Upper lobe of right lung (tissue), 1 donor: ENCODE measurements around the gene NOXRED1. TPM values are rescaled to one million over a fixed set of nuclear protein-coding genes. Genes with fewer than 3 reads are reported as not detected.
"Not testable (repeated sequence)": the region's sequence is repeated elsewhere in the genome, so short reads cannot be mapped to it uniquely, and the experiment has no call there.

Experiments
- ATAC-seq: fragments of 200-7000 bp; cut with Tn5 transposase; one replicate; pipeline ENCODE4 v1.9.1; 2020; ENCODE audit warnings: mild to moderate bottlenecking, moderate library complexity
- DNase-seq: peaks from one replicate; pipeline ENCODE4 v3.0.0-alpha.2; 2020
- H3K27ac ChIP-seq: fragments of 200-600 bp; one replicate; pipeline ENCODE4 v1.8.0; 2022
- H3K27me3 ChIP-seq: fragments of 200-600 bp; one replicate; pipeline ENCODE4 v1.8.0; 2022; ENCODE audit warnings: mild to moderate bottlenecking
- H3K36me3 ChIP-seq: fragments of 200-600 bp; one replicate; pipeline ENCODE4 v1.8.0; 2022
- H3K4me1 ChIP-seq: fragments of 200-600 bp; one replicate; pipeline ENCODE4 v1.8.0; 2022
- H3K4me3 ChIP-seq: fragments of 200-600 bp; one replicate; pipeline ENCODE4 v1.8.0; 2022; ENCODE audit warnings: mild to moderate bottlenecking
- H3K9me3 ChIP-seq: fragments of 200-600 bp; one replicate; pipeline ENCODE4 v1.8.0; 2022
- intact Hi-C: fragments of 100-400 bp; cut with DNase I; formaldehyde crosslinking; loops from one replicate; pipeline ENCODE4 v1.11.0; 2022
- total RNA-seq: library from RNA; stranded (reverse); fragmentation: NEBNext Ultra II Directional; extraction: Animal tissue kit (Norgen Biotek cat#: 25700); gene quantifications from one replicate; pipeline ENCODE4 v1.2.1, GENCODE V29; 2021
- TF ChIP-seq, protein P1 (sequence below): fragments of 200-600 bp; IDR thresholded peaks from one replicate; pipeline ENCODE4 v1.8.0; 2022; ENCODE audit warnings: antibody characterized with exemption
- donor health status: DM: no; HTN: yes; CAD: no; lungs with severe emphysema.

The NOXRED1 gene
- total RNA-seq, 1 donor from 2014 or later, result 0.55 TPM

- ATAC-seq (no peak), DNase-seq (no peak)
- Histone ChIP-seq H3K4me3 (no peak overlapping the region), H3K4me1 (no peaks in the 10 kb centered on the region), H3K27me3 (no peaks in the 10 kb centered on the region), H3K27ac (no peak overlapping the region), H3K36me3 (peaks cover 36% of the 10 kb centered on the region), H3K9me3 (peaks cover 7% of the 10 kb centered on the region)
- intact Hi-C loops, result no loop called here
- TF ChIP-seq, protein P1, sequence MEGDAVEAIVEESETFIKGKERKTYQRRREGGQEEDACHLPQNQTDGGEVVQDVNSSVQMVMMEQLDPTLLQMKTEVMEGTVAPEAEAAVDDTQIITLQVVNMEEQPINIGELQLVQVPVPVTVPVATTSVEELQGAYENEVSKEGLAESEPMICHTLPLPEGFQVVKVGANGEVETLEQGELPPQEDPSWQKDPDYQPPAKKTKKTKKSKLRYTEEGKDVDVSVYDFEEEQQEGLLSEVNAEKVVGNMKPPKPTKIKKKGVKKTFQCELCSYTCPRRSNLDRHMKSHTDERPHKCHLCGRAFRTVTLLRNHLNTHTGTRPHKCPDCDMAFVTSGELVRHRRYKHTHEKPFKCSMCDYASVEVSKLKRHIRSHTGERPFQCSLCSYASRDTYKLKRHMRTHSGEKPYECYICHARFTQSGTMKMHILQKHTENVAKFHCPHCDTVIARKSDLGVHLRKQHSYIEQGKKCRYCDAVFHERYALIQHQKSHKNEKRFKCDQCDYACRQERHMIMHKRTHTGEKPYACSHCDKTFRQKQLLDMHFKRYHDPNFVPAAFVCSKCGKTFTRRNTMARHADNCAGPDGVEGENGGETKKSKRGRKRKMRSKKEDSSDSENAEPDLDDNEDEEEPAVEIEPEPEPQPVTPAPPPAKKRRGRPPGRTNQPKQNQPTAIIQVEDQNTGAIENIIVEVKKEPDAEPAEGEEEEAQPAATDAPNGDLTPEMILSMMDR, result no peak
Observed at GRCh38 chr14:77421201-77421600, 2.1 kb downstream of the NOXRED1 start.

GRCh38 chr14:77416836-77417235, 6.5 kb downstream of the NOXRED1 start:
- TF ChIP-seq, protein P1, result no peak
- no peak for DNase-seq
- no peak overlapping the region for H3K27ac ChIP-seq
- no peaks in the 10 kb centered on the region for H3K4me1 ChIP-seq
- H3K27me3 ChIP-seq, result no peaks in the 10 kb centered on the region
- intact Hi-C loops, result no loop called here
- peaks cover 7% of the 10 kb centered on the region for H3K9me3 ChIP-seq
- H3K4me3 ChIP-seq, result no peak overlapping the region
- ATAC-seq, result no peak
- H3K36me3 ChIP-seq, result no peaks in the 10 kb centered on the region

GRCh38 chr14:77416098-77416497, 7.2 kb downstream of the NOXRED1 start:
- H3K9me3 ChIP-seq, H3K27me3 ChIP-seq, H3K4me3 ChIP-seq, ATAC-seq, H3K27ac ChIP-seq, DNase-seq, H3K36me3 ChIP-seq, H3K4me1 ChIP-seq, intact Hi-C loops: not testable (repeated sequence)

GRCh38 chr14:77415403-77416030, 7.8 kb downstream of the NOXRED1 start:
- H3K36me3 ChIP-seq, DNase-seq, H3K27ac ChIP-seq, H3K4me3 ChIP-seq, intact Hi-C loops, H3K4me1 ChIP-seq, H3K27me3 ChIP-seq, ATAC-seq, H3K9me3 ChIP-seq: not testable (repeated sequence)

GRCh38 chr14:77409131-77409533, 14.2 kb downstream of the NOXRED1 start:
- Histone ChIP-seq H3K36me3 (no peaks in the 10 kb centered on the region), H3K27ac (no peak overlapping the region), H3K4me3 (no peak overlapping the region), H3K27me3 (no peaks in the 10 kb centered on the region), H3K4me1 (no peaks in the 10 kb centered on the region), H3K9me3 (no peaks in the 10 kb centered on the region)
- TF ChIP-seq, protein P1, result no peak
- DNase-seq, result no peak
- intact Hi-C loops, result no loop called here
- ATAC-seq, result no peak

DNA sequence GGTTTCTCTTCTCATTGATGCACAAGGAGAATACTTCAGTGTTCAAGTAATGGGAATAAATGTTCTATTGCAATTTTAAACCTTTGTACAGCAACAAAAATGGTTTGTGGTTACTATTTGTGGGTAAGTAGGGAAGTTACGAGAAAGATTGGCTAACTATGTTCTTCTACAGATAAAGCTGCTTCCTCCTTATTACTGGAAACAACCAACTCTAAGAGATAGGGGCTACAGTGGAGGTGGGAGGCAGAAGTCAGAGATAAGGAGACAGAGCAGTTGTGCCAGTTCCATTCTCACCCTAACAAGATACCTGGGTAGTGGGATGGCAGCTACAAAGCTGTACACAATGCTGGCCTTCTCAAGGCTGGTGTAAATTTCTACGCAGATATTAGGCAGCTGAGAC, 16.2 kb downstream of the NOXRED1 start:
- Histone ChIP-seq H3K27me3 (no peaks in the 10 kb centered on the region), H3K9me3 (no peaks in the 10 kb centered on the region), H3K4me3 (no peak overlapping the region), H3K4me1 (no peaks in the 10 kb centered on the region), H3K36me3 (no peaks in the 10 kb centered on the region), H3K27ac (no peak overlapping the region)
- ATAC-seq (peak; percentile 83), DNase-seq (no peak)
- intact Hi-C loops, result no loop called here
- TF ChIP-seq, protein P1, result no peak

GRCh38 chr14:77406718-77407117, 16.6 kb downstream of the NOXRED1 start:
- H3K27ac ChIP-seq, result no peak overlapping the region
- no peaks in the 10 kb centered on the region for H3K27me3 ChIP-seq
- TF ChIP-seq, protein P1, result no peak
- intact Hi-C loops, result no loop called here
- H3K36me3 ChIP-seq, result no peaks in the 10 kb centered on the region
- no peaks in the 10 kb centered on the region for H3K4me1 ChIP-seq
- DNase-seq (no peak), ATAC-seq (peak; percentile 50)
- no peak overlapping the region for H3K4me3 ChIP-seq
- no peaks in the 10 kb centered on the region for H3K9me3 ChIP-seq
